Loucy (cell line): ENCODE results near the gene ALPI.

Experiments used
- H2AFZ ChIP-seq: fragments of 200-600 bp; sonication (generic); 2 replicates; pipeline ENCODE4 v1.6.0; 2016; ENCODE audit warnings: antibody characterized with exemption, mild to moderate bottlenecking, low read length, moderate library complexity
- H3F3A ChIP-seq: fragments of 200-600 bp; 2 replicates; pipeline ENCODE4 v1.6.0; 2016; ENCODE audit warnings: antibody characterized with exemption, low read depth, mild to moderate bottlenecking
- H3K27me3 ChIP-seq: fragments of 200-600 bp; sonication (generic); 2 replicates; pipeline ENCODE4 v1.6.1; 2014; ENCODE audit warnings: low read length, mild to moderate bottlenecking; ENCODE audit not compliant: insufficient read depth, poor library complexity, severe bottlenecking
- H3K36me3 ChIP-seq: fragments of 200-600 bp; sonication (generic); 2 replicates; pipeline ENCODE4 v1.6.1; 2016; ENCODE audit warnings: low read length; ENCODE audit not compliant: insufficient read depth
- H3K4me1 ChIP-seq: fragments of 200-600 bp; sonication (generic); 2 replicates; pipeline ENCODE4 v1.5.1; 2014; ENCODE audit warnings: low read length, mild to moderate bottlenecking; ENCODE audit not compliant: insufficient read depth, poor library complexity, severe bottlenecking
- H3K4me2 ChIP-seq: fragments of 200-600 bp; sonication (generic); 2 replicates; pipeline ENCODE4 v1.6.0; 2014; ENCODE audit warnings: antibody characterized with exemption, low read length, low read depth, mild to moderate bottlenecking; ENCODE audit not compliant: poor library complexity, severe bottlenecking
- H3K4me3 ChIP-seq: fragments of 200-600 bp; sonication (generic); 2 replicates; pipeline ENCODE4 v1.5.1; 2014; ENCODE audit warnings: low read length, mild to moderate bottlenecking, mixed read lengths; ENCODE audit not compliant: poor library complexity, severe bottlenecking
- H3K79me2 ChIP-seq: fragments of 200-600 bp; sonication (generic); 2 replicates; pipeline ENCODE4 v1.6.1; 2014; ENCODE audit warnings: low read length; ENCODE audit not compliant: insufficient read depth
- H3K9ac ChIP-seq: fragments of 200-600 bp; sonication (generic); 2 replicates; pipeline ENCODE4 v1.6.0; 2014; ENCODE audit warnings: mild to moderate bottlenecking, low read depth, low read length, moderate library complexity; ENCODE audit not compliant: poor library complexity, severe bottlenecking
- H3K9me2 ChIP-seq: fragments of 200-600 bp; sonication (generic); replicated peaks from 2 replicates; pipeline ENCODE4 v1.6.1; 2016; ENCODE audit warnings: low read depth, low read length, mixed read lengths
- H3K9me3 ChIP-seq: fragments of 200-600 bp; sonication (generic); 2 replicates; pipeline ENCODE4 v1.6.1; 2014; ENCODE audit warnings: mild to moderate bottlenecking, antibody characterized with exemption, low read length, low read depth; ENCODE audit not compliant: insufficient read depth
- H4K20me1 ChIP-seq: fragments of 200-600 bp; sonication (generic); 2 replicates; pipeline ENCODE4 v1.6.0; 2014; ENCODE audit warnings: antibody characterized with exemption, low read length, mild to moderate bottlenecking; ENCODE audit not compliant: insufficient read depth, poor library complexity, severe bottlenecking
- EZH2phosphoT487 ChIP-seq: fragments of 200-600 bp; IDR thresholded peaks from 2 replicates; pipeline ENCODE4 v1.6.1; 2018; ENCODE audit warnings: antibody characterized with exemption, mild to moderate bottlenecking, moderate library complexity, borderline replicate concordance
- TF ChIP-seq, protein P1 (sequence below): fragments of 200-600 bp; sonication (generic); conservative IDR thresholded peaks from 2 replicates; pipeline ENCODE4 v1.5.1; 2014; ENCODE audit warnings: mild to moderate bottlenecking, antibody characterized with exemption, low read length

Gene ALPI

DNA sequence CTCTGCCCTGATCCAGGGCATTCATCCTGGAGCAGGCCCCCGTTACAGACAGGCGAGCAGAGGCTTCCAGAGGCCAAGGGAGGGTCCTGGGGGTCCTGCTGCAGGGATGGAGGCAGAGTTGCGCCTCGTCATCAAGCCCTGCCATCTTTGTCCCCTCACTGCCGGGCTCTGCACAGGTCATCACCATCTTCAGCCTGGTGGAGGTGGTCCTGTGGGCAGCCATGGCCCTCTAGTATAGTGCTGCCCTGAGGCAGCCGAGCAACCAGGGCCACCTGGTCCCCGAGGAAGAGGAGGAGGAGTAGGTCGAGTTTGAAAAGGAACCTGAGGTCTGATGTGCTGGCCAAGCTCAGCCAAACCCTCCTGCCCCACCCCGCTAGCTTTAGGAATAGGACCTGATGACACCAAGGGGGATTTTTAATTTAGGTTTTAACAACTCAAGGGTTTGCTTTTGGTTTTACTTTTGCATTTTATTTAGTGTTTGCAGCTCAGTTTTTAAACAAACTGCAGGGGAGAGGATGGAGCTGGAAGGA, 8.8 kb upstream of the ALPI start:
- no peak overlapping the region for H3K9ac ChIP-seq
- H3F3A ChIP-seq: no peaks in the 10 kb centered on the region
- H3K4me3 ChIP-seq: no peak overlapping the region
- H3K27me3 ChIP-seq: no peaks in the 10 kb centered on the region
- H3K79me2 ChIP-seq: no peaks in the 10 kb centered on the region
- no peaks in the 10 kb centered on the region for H3K9me3 ChIP-seq
- peaks cover 9% of the 10 kb centered on the region for H3K4me1 ChIP-seq
- H3K36me3 ChIP-seq: no peaks in the 10 kb centered on the region
- no peaks in the 10 kb centered on the region for H3K9me2 ChIP-seq
- TF ChIP-seq EZH2phosphoT487: no peak
- TF ChIP-seq, protein P1, sequence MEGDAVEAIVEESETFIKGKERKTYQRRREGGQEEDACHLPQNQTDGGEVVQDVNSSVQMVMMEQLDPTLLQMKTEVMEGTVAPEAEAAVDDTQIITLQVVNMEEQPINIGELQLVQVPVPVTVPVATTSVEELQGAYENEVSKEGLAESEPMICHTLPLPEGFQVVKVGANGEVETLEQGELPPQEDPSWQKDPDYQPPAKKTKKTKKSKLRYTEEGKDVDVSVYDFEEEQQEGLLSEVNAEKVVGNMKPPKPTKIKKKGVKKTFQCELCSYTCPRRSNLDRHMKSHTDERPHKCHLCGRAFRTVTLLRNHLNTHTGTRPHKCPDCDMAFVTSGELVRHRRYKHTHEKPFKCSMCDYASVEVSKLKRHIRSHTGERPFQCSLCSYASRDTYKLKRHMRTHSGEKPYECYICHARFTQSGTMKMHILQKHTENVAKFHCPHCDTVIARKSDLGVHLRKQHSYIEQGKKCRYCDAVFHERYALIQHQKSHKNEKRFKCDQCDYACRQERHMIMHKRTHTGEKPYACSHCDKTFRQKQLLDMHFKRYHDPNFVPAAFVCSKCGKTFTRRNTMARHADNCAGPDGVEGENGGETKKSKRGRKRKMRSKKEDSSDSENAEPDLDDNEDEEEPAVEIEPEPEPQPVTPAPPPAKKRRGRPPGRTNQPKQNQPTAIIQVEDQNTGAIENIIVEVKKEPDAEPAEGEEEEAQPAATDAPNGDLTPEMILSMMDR: no peak
- H2AFZ ChIP-seq: no peak overlapping the region
- H3K4me2 ChIP-seq: no peak overlapping the region
- no peaks in the 10 kb centered on the region for H4K20me1 ChIP-seq

DNA sequence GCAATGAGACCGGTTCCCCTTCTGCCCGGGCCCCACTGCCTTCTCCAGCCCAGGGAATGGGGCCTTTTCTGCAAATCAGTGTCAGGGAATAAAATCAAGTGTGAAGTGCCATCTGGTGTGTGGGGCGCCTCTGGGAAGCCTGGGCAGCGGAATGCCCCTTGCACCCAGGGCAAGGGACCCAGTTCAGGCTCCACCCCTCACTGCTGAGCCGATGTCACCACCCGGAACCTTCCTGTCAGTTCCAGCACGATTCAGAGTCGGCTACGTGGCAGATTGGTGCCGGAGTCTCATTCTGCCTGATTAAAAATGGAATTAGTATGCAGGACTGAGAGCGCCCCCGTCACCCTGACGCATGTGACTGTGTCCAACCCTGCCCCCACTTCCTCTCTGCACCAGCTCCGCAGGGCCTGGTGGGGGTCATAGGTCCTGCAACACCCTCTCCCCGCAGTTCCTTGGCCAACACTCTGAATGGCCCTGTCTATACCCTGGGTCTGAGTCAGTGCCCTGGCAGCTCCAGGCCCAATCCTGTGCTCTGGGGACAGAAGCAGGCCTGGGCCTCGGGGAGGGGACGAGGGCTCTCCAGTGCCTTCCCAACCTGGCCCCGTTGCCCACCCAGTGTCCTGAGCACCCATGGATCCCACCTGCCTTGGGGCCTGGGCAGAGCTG, 8.2 kb upstream of the ALPI start:
- no peak overlapping the region for H3K4me2 ChIP-seq

DNA sequence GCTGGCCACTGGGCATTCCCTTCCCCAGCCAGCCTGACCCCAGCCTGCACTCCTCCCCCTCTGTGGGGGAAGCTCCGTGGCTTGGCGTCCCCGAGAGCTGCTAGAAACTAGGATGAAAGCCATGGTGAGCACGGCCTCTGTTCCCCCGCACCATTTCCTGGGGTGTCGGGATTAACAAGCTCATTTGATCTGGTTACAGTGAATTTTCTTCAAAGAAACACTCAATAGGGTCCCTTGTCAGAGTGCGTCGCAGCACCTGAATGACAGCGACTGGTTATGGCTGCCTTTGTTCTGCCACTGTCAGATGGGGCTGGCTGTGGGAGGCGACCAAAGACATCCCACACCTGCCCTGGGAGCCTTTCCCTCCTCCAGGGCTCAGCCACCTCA, 7.7 kb upstream of the ALPI start:
- H3K4me3 ChIP-seq: no peak overlapping the region
- H3K79me2 ChIP-seq: no peaks in the 10 kb centered on the region
- H2AFZ ChIP-seq: no peak overlapping the region
- H3K4me1 ChIP-seq: peaks cover 9% of the 10 kb centered on the region
- no peaks in the 10 kb centered on the region for H3F3A ChIP-seq
- no peaks in the 10 kb centered on the region for H3K27me3 ChIP-seq
- no peak overlapping the region for H3K4me2 ChIP-seq
- H3K9me3 ChIP-seq: no peaks in the 10 kb centered on the region
- TF ChIP-seq, protein P1: no peak
- no peak for TF ChIP-seq EZH2phosphoT487
- H3K36me3 ChIP-seq: no peaks in the 10 kb centered on the region
- no peaks in the 10 kb centered on the region for H4K20me1 ChIP-seq
- no peaks in the 10 kb centered on the region for H3K9me2 ChIP-seq
- no peak overlapping the region for H3K9ac ChIP-seq

More for the DNA sequence above, 8.2 kb upstream of the ALPI start:
- Histone ChIP-seq H3K9ac (no peak overlapping the region), H2AFZ (no peak overlapping the region), H3K79me2 (no peaks in the 10 kb centered on the region), H4K20me1 (no peaks in the 10 kb centered on the region), H3K4me3 (no peak overlapping the region), H3F3A (no peaks in the 10 kb centered on the region), H3K9me2 (no peaks in the 10 kb centered on the region), H3K27me3 (no peaks in the 10 kb centered on the region), H3K4me1 (peaks cover 9% of the 10 kb centered on the region), H3K9me3 (no peaks in the 10 kb centered on the region), H3K36me3 (no peaks in the 10 kb centered on the region)
- no peak for TF ChIP-seq EZH2phosphoT487
- TF ChIP-seq, protein P1: no peak
